Progenitor cell of endocrine pancreas (in vitro differentiated cells): ENCODE measurements around the gene AK5. TPM values are rescaled to one million over a fixed set of nuclear protein-coding genes. Genes with fewer than 3 reads are reported as not detected.

Experiments
- DNase-seq: peaks from one replicate; pipeline ENCODE4 v3.0.0; 2021; ENCODE audit warnings: low spot score; ENCODE audit not compliant: unreplicated experiment
- H3K27ac Mint-ChIP-seq: 2 replicates; pipeline ENCODE4 v1.8.0; 2021; ENCODE audit warnings: mild to moderate bottlenecking, moderate library complexity, mixed read lengths
- H3K27me3 Mint-ChIP-seq: 2 replicates; pipeline ENCODE4 v1.8.0; 2021; ENCODE audit warnings: mixed read lengths
- H3K36me3 Mint-ChIP-seq: 2 replicates; pipeline ENCODE4 v1.8.0; 2022; ENCODE audit warnings: mixed read lengths; ENCODE audit not compliant: insufficient read depth
- H3K4me1 Mint-ChIP-seq: 2 replicates; pipeline ENCODE4 v1.8.0; 2021; ENCODE audit warnings: low read depth, mixed read lengths
- H3K4me3 Mint-ChIP-seq: 2 replicates; pipeline ENCODE4 v1.8.0; 2021; ENCODE audit warnings: low read depth, mild to moderate bottlenecking, moderate library complexity, mixed read lengths
- H3K9me3 Mint-ChIP-seq: 2 replicates; pipeline ENCODE4 v1.8.0; 2021; ENCODE audit warnings: low read depth, mixed read lengths
- total RNA-seq: library from RNA; stranded (reverse); gene quantifications from 2 replicates; pipeline ENCODE4 v1.2.1, GENCODE V29; 2021
- TF ChIP-seq, protein P1 (sequence below): fragments of 200-600 bp; sonication (generic); IDR thresholded peaks from one replicate; pipeline ENCODE4 v1.5.0; 2021; ENCODE audit warnings: antibody characterized with exemption, mild to moderate bottlenecking; ENCODE audit not compliant: unreplicated experiment

Gene AK5
- total RNA-seq, 1 donor from 2014 or later = 4.0 TPM

DNA sequence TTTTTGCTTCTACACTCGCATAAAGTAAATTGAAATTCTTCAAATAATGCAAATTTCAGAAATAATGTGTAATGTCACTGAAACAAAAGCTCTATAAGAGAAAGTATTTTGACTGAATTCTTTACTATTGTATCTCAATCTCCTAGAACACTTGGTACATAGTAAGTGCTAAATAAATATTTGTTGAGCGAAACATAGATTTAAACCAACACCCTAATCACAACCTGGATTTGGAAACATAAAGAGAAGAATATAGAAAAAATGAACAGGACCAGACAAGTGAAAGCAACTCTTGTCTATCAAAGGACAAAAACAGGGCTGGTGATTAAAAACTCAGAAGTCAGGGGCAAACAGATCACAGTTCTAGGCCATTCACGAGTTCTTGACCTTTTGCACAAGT is 74.3 kb downstream of the AK5 start:
- DNase-seq = no peak
- Mint-ChIP-seq H3K4me3 (no peak overlapping the region), H3K9me3 (no peaks in the 10 kb centered on the region), H3K4me1 (no peaks in the 10 kb centered on the region), H3K27ac (no peak overlapping the region), H3K27me3 (no peaks in the 10 kb centered on the region), H3K36me3 (no peaks in the 10 kb centered on the region)
- TF ChIP-seq, protein P1, sequence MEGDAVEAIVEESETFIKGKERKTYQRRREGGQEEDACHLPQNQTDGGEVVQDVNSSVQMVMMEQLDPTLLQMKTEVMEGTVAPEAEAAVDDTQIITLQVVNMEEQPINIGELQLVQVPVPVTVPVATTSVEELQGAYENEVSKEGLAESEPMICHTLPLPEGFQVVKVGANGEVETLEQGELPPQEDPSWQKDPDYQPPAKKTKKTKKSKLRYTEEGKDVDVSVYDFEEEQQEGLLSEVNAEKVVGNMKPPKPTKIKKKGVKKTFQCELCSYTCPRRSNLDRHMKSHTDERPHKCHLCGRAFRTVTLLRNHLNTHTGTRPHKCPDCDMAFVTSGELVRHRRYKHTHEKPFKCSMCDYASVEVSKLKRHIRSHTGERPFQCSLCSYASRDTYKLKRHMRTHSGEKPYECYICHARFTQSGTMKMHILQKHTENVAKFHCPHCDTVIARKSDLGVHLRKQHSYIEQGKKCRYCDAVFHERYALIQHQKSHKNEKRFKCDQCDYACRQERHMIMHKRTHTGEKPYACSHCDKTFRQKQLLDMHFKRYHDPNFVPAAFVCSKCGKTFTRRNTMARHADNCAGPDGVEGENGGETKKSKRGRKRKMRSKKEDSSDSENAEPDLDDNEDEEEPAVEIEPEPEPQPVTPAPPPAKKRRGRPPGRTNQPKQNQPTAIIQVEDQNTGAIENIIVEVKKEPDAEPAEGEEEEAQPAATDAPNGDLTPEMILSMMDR = no peak

DNA sequence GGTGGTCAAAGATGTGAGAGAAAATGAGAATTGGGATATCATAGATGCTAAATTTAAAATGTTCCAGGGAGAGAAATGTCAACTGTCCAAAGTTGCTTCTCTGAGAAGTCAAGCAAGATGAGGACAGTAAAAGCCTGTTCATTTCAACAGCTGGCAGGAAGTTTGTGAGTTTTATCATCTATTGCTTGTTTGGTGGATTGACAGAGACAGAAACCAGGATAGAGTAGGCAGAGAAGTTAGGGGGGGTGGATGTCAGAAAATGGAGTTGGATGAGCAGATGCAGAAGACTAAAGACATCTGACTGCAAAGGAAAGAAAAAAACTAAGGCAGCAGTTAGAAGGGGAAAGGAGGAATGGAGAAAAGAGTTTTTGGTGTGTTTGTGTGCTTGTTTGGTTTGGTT is 78.4 kb downstream of the AK5 start:
- Mint-ChIP-seq H3K27me3 (no peaks in the 10 kb centered on the region), H3K27ac (no peak overlapping the region), H3K36me3 (no peaks in the 10 kb centered on the region), H3K9me3 (peaks cover 3% of the 10 kb centered on the region), H3K4me3 (no peak overlapping the region), H3K4me1 (no peaks in the 10 kb centered on the region)
- TF ChIP-seq, protein P1 = no peak
- DNase-seq = no peak

DNA sequence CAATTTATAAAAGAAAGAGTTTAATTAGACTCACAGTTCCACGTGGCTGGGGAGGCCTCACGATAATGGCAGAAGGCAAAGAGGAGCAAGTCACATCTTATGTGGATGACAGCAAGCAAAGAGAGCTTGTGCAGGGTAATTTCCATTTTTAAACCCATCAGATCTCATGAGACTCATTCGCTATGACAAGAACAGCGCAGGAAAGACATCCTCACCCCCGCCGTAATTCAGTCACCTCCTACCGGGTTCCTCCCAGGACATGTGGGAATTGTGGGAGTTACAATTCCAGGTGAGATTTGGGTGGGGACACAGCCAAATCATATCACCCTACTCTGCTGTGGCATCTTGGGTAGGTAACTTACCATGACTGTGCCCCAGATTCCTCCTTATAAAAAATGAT is 79.8 kb downstream of the AK5 start:
- TF ChIP-seq, protein P1 = no peak
- no peak overlapping the region for H3K4me3 Mint-ChIP-seq
- H3K4me1 Mint-ChIP-seq = no peaks in the 10 kb centered on the region
- DNase-seq = no peak
- no peaks in the 10 kb centered on the region for H3K27me3 Mint-ChIP-seq
- no peaks in the 10 kb centered on the region for H3K36me3 Mint-ChIP-seq
- H3K9me3 Mint-ChIP-seq = peaks cover 3% of the 10 kb centered on the region
- H3K27ac Mint-ChIP-seq = no peak overlapping the region

DNA sequence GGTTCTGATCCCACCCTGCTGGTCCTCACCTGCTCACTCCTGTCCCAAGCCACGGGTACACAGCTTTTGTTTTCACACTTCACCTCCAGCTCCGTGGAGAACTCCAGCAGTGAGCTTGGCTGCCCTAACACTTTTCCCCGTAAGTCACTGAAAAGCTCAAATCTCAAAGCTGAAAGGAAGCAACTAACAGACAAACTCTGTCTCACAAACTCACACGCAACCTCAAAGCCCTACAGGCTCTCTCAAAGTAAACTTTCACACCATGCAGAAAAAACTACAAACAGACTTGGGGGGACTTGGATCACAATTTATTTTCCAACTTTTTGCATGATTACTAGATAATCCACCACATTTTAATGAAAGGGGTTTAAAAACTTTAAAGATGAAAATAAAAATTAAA is 88.3 kb downstream of the AK5 start:
- H3K27ac Mint-ChIP-seq = no peak overlapping the region
- no peaks in the 10 kb centered on the region for H3K27me3 Mint-ChIP-seq
- DNase-seq = no peak
- H3K4me3 Mint-ChIP-seq = no peak overlapping the region
- H3K4me1 Mint-ChIP-seq = no peaks in the 10 kb centered on the region
- H3K36me3 Mint-ChIP-seq = no peaks in the 10 kb centered on the region
- H3K9me3 Mint-ChIP-seq = no peaks in the 10 kb centered on the region
- TF ChIP-seq, protein P1 = no peak

DNA sequence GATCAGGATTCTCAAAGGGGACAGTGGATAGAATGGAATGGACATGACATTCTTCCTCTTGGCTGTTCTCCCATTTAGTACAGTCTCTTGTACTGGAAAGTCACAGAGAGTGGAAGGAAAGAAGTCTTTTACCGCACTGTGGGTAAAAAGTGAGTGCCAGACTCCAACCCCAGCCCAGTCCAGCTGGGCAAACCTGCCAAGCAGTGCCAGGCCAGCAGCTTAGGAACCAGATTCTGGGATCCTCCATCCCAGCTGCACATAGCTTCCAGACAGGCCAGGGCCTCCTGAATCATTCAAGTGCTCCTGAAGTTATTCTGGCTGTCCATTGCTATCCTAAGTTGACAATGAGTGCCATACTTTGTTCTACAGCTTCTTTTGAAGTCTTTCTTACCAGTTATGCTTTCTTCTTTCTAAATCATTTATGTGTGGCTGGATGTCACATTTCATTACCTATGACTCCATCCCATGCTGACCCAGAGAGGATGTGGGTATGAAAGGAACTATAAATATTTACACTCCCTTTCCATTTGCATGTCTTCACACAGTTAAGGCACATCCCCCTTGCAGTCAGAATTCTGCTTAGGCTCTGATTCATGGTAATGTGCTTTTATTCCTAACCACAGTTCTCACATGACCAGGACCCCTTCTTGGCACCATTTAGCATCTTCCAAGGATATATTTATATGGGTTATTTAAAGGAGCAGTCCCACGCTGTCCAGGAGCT is 88.9 kb downstream of the AK5 start:
- H3K27me3 Mint-ChIP-seq = no peaks in the 10 kb centered on the region
- no peaks in the 10 kb centered on the region for H3K36me3 Mint-ChIP-seq
- DNase-seq = no peak
- H3K4me1 Mint-ChIP-seq = no peaks in the 10 kb centered on the region
- H3K27ac Mint-ChIP-seq = peak overlapping the region; percentile 18
- H3K4me3 Mint-ChIP-seq = no peak overlapping the region
- TF ChIP-seq, protein P1 = no peak
- H3K9me3 Mint-ChIP-seq = no peaks in the 10 kb centered on the region
